ENCODE results near the gene TCF3. TPM values are rescaled to one million over a fixed set of nuclear protein-coding genes. Genes with fewer than 3 reads are reported as not detected.

TCF3 gene
- total RNA-seq, 2 donors from 2014 or later = 91.5 to 332 TPM

GRCh38 chr19:1602091-1602707, 50.2 kb downstream of the TCF3 start:
- no peak for DNase-seq (ENCODE audit: low spot score)
- peaks cover 15% of the 10 kb centered on the region for H3K4me1 ChIP-seq (replicated peaks)
- H3K27ac ChIP-seq = no peak overlapping the region
- H3K36me3 ChIP-seq = peaks cover 9% of the 10 kb centered on the region in 2 donors
- 91% methylated on average over 21 of the region's 21 CpGs for WGBS
- intact Hi-C loops (cut with DNase I) = no loop called here
- H3K4me3 ChIP-seq = no peak overlapping the region
- no peaks in the 10 kb centered on the region for H3K9me3 ChIP-seq
- TF ChIP-seq POLR2AphosphoS5 (IDR thresholded peaks at IDR 0.05) = no peak
- TF ChIP-seq CTCF (IDR thresholded peaks at IDR 0.05) = no peak
- no peak for TF ChIP-seq POLR2A (IDR thresholded peaks at IDR 0.05)
- no peaks in the 10 kb centered on the region for H3K27me3 ChIP-seq (replicated peaks; ENCODE audit: insufficient read depth)

GRCh38 chr19:1601613-1602064, 50.8 kb downstream of the TCF3 start:
- H3K4me3 ChIP-seq = no peak overlapping the region
- no peak overlapping the region for H3K27ac ChIP-seq
- TF ChIP-seq CTCF (IDR thresholded peaks at IDR 0.05) (no peak), POLR2AphosphoS5 (IDR thresholded peaks at IDR 0.05) (no peak), POLR2A (IDR thresholded peaks at IDR 0.05) (no peak)
- DNase-seq (ENCODE audit: low spot score) = no peak
- no peaks in the 10 kb centered on the region for H3K27me3 ChIP-seq (replicated peaks; ENCODE audit: insufficient read depth)
- peaks cover 11 to 13% of the 10 kb centered on the region in 2 donors for H3K36me3 ChIP-seq
- peaks cover 15% of the 10 kb centered on the region for H3K4me1 ChIP-seq (replicated peaks)
- no peaks in the 10 kb centered on the region for H3K9me3 ChIP-seq
- WGBS = 93% methylated on average over 14 of the region's 14 CpGs
- intact Hi-C loops (cut with DNase I) = no loop called here

GRCh38 chr19:1599460-1599846, 53.0 kb downstream of the TCF3 start:
- no peak overlapping the region for H3K27ac ChIP-seq
- no peaks in the 10 kb centered on the region for H3K9me3 ChIP-seq
- peaks cover 11 to 13% of the 10 kb centered on the region in 2 donors for H3K36me3 ChIP-seq
- H3K4me3 ChIP-seq = no peak overlapping the region
- intact Hi-C loops (cut with DNase I) = no loop called here
- peaks cover 9% of the 10 kb centered on the region for H3K4me1 ChIP-seq (replicated peaks)
- 94% methylated on average over 15 of the region's 15 CpGs for WGBS
- no peak for TF ChIP-seq CTCF (IDR thresholded peaks at IDR 0.05)
- TF ChIP-seq POLR2A (IDR thresholded peaks at IDR 0.05) = no peak
- TF ChIP-seq POLR2AphosphoS5 (IDR thresholded peaks at IDR 0.05) = no peak
- H3K27me3 ChIP-seq (replicated peaks; ENCODE audit: insufficient read depth) = no peaks in the 10 kb centered on the region
- DNase-seq (ENCODE audit: low spot score) = no peak

GRCh38 chr19:1598777-1599459, 53.5 kb downstream of the TCF3 start:
- H3K4me1 ChIP-seq (replicated peaks) = peaks cover 4% of the 10 kb centered on the region
- no peak for DNase-seq (ENCODE audit: low spot score)
- H3K9me3 ChIP-seq = no peaks in the 10 kb centered on the region
- no peak overlapping the region for H3K4me3 ChIP-seq
- H3K36me3 ChIP-seq = peaks cover 11 to 13% of the 10 kb centered on the region in 2 donors
- H3K27ac ChIP-seq = no peak overlapping the region
- 89% methylated on average over 20 of the region's 20 CpGs for whole genome bisulfite sequencing
- no peaks in the 10 kb centered on the region for H3K27me3 ChIP-seq (replicated peaks; ENCODE audit: insufficient read depth)
- intact Hi-C loops (cut with DNase I) = no loop called here
- no peak for TF ChIP-seq POLR2A (IDR thresholded peaks at IDR 0.05)
- TF ChIP-seq POLR2AphosphoS5 (IDR thresholded peaks at IDR 0.05) = no peak
- TF ChIP-seq CTCF (IDR thresholded peaks at IDR 0.05) = no peak

DNA sequence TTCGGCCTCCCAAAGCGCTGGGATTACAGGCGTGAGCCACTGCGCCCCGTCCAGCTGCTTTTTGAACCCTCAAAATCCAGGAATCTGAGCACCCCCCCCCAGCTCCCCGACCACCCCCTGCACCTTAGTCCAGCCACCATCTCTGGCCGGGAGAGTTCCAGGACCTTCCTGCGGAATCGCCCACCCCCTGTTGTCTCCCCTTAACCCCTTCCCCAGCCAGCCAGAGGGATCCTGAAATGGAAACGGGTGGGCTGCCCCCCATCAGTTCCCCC, 59.0 kb downstream of the TCF3 start:
- Histone ChIP-seq H3K4me3 (peak overlapping the region; percentile 53 to 74), H3K4me1 (replicated peaks) (peaks cover 6% of the 10 kb centered on the region), H3K36me3 (peaks cover 11 to 13% of the 10 kb centered on the region in 2 donors), H3K27me3 (replicated peaks; ENCODE audit: insufficient read depth) (no peaks in the 10 kb centered on the region), H3K9me3 (no peaks in the 10 kb centered on the region), H3K27ac (peak overlapping the region; percentile 79 to 95)
- no peak for DNase-seq (ENCODE audit: low spot score)
- 43% methylated on average over 10 of the region's 10 CpGs for WGBS
- intact Hi-C loops (cut with DNase I) = no loop called here
- TF ChIP-seq POLR2A (IDR thresholded peaks at IDR 0.05) (no peak), POLR2AphosphoS5 (IDR thresholded peaks at IDR 0.05) (no peak), CTCF (IDR thresholded peaks at IDR 0.05) (no peak)
